Measurements from ENCODE around the gene SYT1.

The SYT1 gene

GRCh38 chr12:79301181-79301580 is 436.6 kb downstream of the SYT1 start:
- DNase-seq: no peak

DNA sequence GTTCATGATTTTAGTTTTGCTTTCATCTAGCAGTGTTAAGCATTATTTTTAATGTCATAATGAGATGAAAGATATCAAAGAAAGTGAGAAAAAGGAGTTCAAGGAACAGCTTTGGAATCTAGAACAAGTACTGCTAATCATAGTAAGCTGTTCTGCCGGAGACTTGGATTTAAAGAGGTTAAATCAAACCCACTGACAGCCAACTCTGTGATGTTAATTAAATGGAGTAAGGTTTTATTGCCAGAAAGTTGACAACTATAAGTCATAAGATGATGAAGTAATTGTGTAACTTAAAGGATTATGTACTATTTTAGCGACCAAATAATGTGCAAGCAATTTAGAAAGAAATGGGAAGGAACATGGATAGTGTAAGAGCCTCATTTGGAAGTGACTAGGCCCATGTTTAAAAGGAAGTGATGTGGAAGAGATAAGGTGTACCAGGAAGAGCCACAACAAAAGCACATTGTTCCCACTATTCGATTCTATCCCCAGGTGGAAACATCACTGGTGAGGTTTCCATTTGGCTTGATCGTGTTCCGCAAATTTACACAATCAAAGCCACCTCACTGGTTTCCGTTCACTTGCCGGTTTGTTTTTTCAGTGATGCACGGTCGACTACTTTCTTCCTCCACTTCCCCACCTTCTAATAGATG is 437.7 kb downstream of the SYT1 start:
- DNase-seq: no peak

DNA sequence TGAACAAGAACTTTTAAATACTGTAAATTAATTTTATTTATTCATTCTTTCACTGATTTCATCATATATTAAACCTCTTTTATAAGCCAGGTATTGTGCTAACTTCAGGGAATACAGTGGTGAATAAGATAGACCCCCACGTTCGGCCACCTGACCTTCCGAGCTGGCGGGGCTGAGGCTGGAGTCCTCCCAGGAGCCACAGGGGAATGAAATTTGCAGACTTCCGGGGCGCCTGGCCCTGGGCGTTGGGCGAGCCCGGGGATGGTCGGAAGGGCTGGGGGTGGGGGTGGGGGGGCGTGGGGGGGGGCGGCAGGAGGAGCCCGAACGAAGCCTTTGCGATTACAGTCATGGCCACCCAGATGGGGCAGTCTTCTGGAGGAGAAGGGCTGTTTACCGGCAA is 442.8 kb downstream of the SYT1 start:
- DNase-seq: no peak

- no peak for DNase-seq
These were observed 444.5 kb downstream of the SYT1 start for GRCh38 chr12:79309039-79309438.

- no peak for DNase-seq
These were observed 452.7 kb downstream of the SYT1 start for GRCh38 chr12:79317179-79317847.

- DNase-seq: no peak
These were observed 458.3 kb downstream of the SYT1 start for GRCh38 chr12:79322905-79323304.

GRCh38 chr12:79324571-79324970 is 460.0 kb downstream of the SYT1 start:
- no peak for DNase-seq

DNA sequence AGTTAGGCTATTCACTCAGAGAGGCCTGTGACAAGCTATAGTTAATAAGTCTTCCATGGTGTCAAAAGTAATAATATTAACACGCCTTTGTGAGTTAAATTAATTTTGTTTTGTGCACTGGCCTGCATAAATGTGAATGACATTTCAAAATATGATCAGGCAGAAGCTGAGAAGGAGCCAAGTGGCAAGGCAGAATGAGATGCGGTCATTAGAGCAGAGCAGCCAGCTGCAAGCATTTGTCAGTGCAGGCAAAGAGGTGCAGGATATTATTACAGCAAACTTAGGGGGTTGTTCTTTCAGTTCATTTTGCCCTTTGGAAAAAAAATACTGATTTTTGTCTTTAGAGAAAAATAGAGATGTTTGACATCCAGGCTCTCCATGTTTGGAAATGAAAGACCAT is 461.6 kb downstream of the SYT1 start:
- DNase-seq: peak; percentile 43

GRCh38 chr12:79326663-79327062 is 462.1 kb downstream of the SYT1 start:
- no peak for DNase-seq

- DNase-seq: no peak
These were observed 462.9 kb downstream of the SYT1 start for GRCh38 chr12:79327465-79327864.

DNA sequence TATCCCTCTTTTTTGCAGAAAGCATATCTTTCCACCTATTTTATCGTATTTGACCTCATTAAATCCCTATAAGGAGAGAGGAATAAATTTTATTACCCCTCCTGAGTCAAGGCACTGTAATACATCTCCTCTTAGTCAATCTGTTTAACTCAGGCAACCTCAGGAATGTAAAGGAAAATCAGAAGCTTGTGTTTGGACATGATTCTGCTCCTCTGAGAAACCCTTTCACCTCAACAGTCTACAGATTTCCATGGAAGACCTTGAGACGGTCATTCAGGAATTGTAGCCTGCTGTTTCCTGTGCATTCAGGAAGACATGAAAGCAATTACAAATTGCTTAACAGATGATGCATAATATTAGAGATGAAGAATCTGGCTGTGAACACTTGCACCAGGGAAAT is 465.4 kb downstream of the SYT1 start:
- no peak for DNase-seq

- no peak for DNase-seq
These were observed 467.3 kb downstream of the SYT1 start for GRCh38 chr12:79331870-79332269.

GRCh38 chr12:79333144-79333543 is 468.6 kb downstream of the SYT1 start:
- DNase-seq: no peak

DNA sequence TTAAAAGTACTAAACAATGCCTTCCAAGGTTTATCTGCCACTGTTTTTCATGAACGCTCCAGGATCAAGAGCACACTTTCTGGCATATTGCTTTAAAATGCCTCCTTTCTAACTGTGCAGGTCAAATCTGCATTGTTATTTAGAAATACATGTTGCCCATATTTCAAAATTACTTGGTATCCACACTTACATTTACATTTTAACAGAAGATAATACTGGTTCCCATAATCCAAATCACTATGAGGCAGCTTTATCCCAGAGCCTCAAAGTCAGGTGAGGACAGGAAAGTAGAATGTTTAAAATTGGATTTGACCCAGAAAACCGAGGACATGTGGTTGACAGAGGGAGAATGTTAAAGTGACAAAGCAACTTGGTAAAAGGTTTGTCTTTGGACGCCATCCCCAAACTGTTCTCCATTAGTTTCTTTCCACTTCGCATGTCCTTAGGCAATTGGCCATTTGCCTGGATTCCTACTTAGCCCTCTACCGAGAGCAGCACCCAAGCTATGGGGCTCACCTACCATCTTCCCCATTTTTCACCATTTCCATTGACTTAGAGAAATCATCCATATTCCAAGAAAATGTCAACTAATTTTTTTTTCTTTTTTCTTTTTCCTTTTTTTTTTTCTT is 473.2 kb downstream of the SYT1 start:
- no peak for DNase-seq

- DNase-seq: peak; percentile 49
These were observed 480.6 kb downstream of the SYT1 start for GRCh38 chr12:79344855-79345847.

- DNase-seq: no peak
These were observed 483.3 kb downstream of the SYT1 start for GRCh38 chr12:79347866-79348265.

DNA sequence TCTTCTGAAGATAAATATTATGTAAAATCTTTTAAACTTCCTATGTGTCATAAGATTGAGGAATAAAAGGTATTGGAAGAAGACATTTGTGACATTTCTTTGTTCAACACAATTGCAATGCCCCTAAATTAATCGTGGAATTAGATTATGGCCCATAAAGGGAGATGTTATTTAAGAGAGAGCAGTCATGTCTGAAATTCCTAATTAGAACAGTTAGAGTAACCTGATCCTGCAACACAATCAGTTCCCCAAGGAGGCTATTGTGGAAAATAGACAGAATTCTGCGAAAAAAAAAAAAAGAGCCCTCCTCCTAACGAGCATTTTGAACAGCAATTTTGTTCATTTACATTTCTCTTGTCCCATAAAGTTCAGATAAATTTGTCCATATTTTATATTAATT is 486.7 kb downstream of the SYT1 start:
- DNase-seq: no peak

DNA sequence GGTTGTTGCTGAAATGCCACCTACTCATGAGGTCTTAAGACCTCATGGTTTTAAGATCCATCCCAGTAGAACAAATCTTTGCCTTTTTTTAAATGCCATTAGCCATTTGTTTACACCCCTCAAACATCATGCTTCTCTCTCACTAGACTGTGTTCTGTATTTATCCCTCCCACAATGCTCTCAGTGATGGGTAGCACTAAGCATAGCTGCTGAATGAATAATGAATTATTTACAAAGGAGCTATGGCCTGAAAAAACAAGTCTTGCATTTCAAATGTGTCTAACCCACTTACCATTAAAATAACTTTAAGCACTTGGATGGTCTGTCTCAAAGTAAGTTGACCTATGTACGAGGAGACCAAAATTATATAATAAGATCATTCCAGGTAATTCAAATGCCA is 491.6 kb downstream of the SYT1 start:
- DNase-seq: no peak

GRCh38 chr12:79357048-79357447 is 492.5 kb downstream of the SYT1 start:
- DNase-seq: no peak

GRCh38 chr12:79358716-79359300 is 494.2 kb downstream of the SYT1 start:
- DNase-seq: no peak

- no peak for DNase-seq
These were observed 495.7 kb downstream of the SYT1 start for GRCh38 chr12:79360286-79360685.

- DNase-seq: no peak
These were observed 496.4 kb downstream of the SYT1 start for GRCh38 chr12:79360936-79361335.

- DNase-seq: no peak
These were observed 499.6 kb downstream of the SYT1 start for GRCh38 chr12:79364197-79364596.

Measured in NCI-H1694 (cell line).